ENCODE results near the gene C3orf18.

Gene C3orf18

GRCh38 chr3:50594253-50594785 lies 26.8 kb upstream of the C3orf18 start:
- H3K4me3 ChIP-seq (ENCODE audit: low read depth, low read length): no peak overlapping the region
- no peak overlapping the region for H3K27ac ChIP-seq (ENCODE audit: extremely low read depth, low read depth, low read length)
- no peaks in the 10 kb centered on the region for H3K9me3 ChIP-seq (ENCODE audit: control insufficient read depth, insufficient read depth, low read depth, low read length)
- ChIA-PET POLR2A (no interaction called here), CTCF (interaction anchor here (0.8 to 0.9 kb wide), 2 partner anchors 16 to 21 kb away, joined by 3 read pairs; no protein-coding TSS in a partner anchor)
- H3K4me1 ChIP-seq (ENCODE audit: control insufficient read depth, insufficient read depth, low read length): no peaks in the 10 kb centered on the region
- TF ChIP-seq REST (tag by site-specific recombination; IDR thresholded peaks at IDR 0.05) (no peak), ZNF514 (tag by site-specific recombination; IDR thresholded peaks at IDR 0.05) (no peak), ZNF404 (tag by site-specific recombination; IDR thresholded peaks at IDR 0.05) (no peak), ZNF223 (tag by site-specific recombination; IDR thresholded peaks at IDR 0.05) (no peak), ZNF585B (tag by site-specific recombination; IDR thresholded peaks at IDR 0.05) (no peak), OVOL3 (tag by site-specific recombination; IDR thresholded peaks at IDR 0.05) (no peak), ZNF473 (tag by site-specific recombination; IDR thresholded peaks at IDR 0.05) (no peak), ZNF529 (tag by site-specific recombination; IDR thresholded peaks at IDR 0.05; ENCODE audit: insufficient replicate concordance) (no peak), ZNF211 (tag by site-specific recombination; IDR thresholded peaks at IDR 0.05; ENCODE audit: low read depth) (no peak), ZNF596 (tag by site-specific recombination; IDR thresholded peaks at IDR 0.05) (no peak), ZNF48 (tag by site-specific recombination; IDR thresholded peaks at IDR 0.05) (no peak), ZNF426 (tag by site-specific recombination; IDR thresholded peaks at IDR 0.05) (no peak), ZNF658 (tag by site-specific recombination; IDR thresholded peaks at IDR 0.05) (no peak), CTCF (tag by site-specific recombination; IDR thresholded peaks at IDR 0.05) (no peak), KLF17 (tag by site-specific recombination; IDR thresholded peaks at IDR 0.05) (no peak)
- no peaks in the 10 kb centered on the region for H3K36me3 ChIP-seq (ENCODE audit: control insufficient read depth in 2 of 2, insufficient read depth in 1 of 2, low read length in 2 of 2)

DNA sequence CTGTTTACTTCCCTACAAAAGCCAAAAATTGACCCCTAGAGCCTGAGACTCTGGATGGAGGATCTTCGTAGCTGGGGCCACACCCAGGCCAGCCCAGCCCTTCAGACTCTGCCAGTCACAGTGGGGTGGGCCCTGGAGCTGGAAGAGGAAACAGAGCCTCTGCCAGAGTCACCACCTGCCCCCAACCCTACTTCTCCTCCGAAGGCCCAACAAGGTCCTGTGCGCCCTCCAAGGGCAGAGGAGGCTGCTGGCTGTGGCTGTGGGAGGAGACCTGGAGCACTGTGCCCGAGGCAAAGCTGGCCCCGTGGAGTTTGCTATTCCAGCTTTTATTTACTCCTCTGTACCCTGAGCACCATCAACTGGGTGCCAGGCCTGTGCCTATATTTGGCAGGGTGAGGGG lies 25.0 kb upstream of the C3orf18 start:
- Histone ChIP-seq H3K27ac (ENCODE audit: extremely low read depth, low read depth, low read length) (no peak overlapping the region), H3K36me3 (ENCODE audit: control insufficient read depth in 2 of 2, insufficient read depth in 1 of 2, low read length in 2 of 2) (no peaks in the 10 kb centered on the region), H3K4me3 (ENCODE audit: low read depth, low read length) (no peak overlapping the region), H3K4me1 (ENCODE audit: control insufficient read depth, insufficient read depth, low read length) (no peaks in the 10 kb centered on the region), H3K9me3 (ENCODE audit: control insufficient read depth, insufficient read depth, low read depth, low read length) (no peaks in the 10 kb centered on the region)
- ChIA-PET CTCF (interaction anchor here (0.6 to 2.7 kb wide), 5 partner anchors 20 to 152 kb away, joined by 3 to 9 read pairs (median 3); no protein-coding TSS in a partner anchor), POLR2A (no interaction called here)
- TF ChIP-seq ZNF426 (tag by site-specific recombination; IDR thresholded peaks at IDR 0.05): no peak
- TF ChIP-seq ZBTB20 (tag by site-specific recombination; IDR thresholded peaks at IDR 0.05): peak; percentile 51; the same call in 1 of the 2 replicates
- TF ChIP-seq, protein P1, sequence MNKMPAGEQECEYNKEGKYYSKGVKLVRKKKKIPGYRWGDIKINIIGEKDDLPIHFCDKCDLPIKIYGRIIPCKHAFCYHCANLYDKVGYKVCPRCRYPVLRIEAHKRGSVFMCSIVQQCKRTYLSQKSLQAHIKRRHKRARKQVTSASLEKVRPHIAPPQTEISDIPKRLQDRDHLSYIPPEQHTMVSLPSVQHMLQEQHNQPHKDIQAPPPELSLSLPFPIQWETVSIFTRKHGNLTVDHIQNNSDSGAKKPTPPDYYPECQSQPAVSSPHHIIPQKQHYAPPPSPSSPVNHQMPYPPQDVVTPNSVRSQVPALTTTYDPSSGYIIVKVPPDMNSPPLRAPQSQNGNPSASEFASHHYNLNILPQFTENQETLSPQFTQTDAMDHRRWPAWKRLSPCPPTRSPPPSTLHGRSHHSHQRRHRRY (tag by site-specific recombination; IDR thresholded peaks at IDR 0.05): no peak
- no peak for TF ChIP-seq ZFHX2 (tag by site-specific recombination; conservative IDR thresholded peaks at IDR 0.05)
- TF ChIP-seq, protein P2, sequence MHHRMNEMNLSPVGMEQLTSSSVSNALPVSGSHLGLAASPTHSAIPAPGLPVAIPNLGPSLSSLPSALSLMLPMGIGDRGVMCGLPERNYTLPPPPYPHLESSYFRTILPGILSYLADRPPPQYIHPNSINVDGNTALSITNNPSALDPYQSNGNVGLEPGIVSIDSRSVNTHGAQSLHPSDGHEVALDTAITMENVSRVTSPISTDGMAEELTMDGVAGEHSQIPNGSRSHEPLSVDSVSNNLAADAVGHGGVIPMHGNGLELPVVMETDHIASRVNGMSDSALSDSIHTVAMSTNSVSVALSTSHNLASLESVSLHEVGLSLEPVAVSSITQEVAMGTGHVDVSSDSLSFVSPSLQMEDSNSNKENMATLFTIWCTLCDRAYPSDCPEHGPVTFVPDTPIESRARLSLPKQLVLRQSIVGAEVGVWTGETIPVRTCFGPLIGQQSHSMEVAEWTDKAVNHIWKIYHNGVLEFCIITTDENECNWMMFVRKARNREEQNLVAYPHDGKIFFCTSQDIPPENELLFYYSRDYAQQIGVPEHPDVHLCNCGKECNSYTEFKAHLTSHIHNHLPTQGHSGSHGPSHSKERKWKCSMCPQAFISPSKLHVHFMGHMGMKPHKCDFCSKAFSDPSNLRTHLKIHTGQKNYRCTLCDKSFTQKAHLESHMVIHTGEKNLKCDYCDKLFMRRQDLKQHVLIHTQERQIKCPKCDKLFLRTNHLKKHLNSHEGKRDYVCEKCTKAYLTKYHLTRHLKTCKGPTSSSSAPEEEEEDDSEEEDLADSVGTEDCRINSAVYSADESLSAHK (tag by site-specific recombination; IDR thresholded peaks at IDR 0.05): no peak
- TF ChIP-seq TSHZ1 (tag by site-specific recombination; IDR thresholded peaks at IDR 0.05; ENCODE audit: borderline replicate concordance): no peak

Data from HEK293 (cell line).